GM21423 (cell line): ENCODE data around the gene JAG1.
A peak's percentile ranks its signal among the peaks of the same experiment; 100 is the strongest.

Experiments
- ATAC-seq: cut with Tn5 transposase; IDR thresholded peaks from one replicate; pipeline ENCODE4 v1.9.1; 2021; ENCODE audit warnings: mild to moderate bottlenecking, moderate library complexity; ENCODE audit not compliant: unreplicated experiment

The JAG1 gene

DNA sequence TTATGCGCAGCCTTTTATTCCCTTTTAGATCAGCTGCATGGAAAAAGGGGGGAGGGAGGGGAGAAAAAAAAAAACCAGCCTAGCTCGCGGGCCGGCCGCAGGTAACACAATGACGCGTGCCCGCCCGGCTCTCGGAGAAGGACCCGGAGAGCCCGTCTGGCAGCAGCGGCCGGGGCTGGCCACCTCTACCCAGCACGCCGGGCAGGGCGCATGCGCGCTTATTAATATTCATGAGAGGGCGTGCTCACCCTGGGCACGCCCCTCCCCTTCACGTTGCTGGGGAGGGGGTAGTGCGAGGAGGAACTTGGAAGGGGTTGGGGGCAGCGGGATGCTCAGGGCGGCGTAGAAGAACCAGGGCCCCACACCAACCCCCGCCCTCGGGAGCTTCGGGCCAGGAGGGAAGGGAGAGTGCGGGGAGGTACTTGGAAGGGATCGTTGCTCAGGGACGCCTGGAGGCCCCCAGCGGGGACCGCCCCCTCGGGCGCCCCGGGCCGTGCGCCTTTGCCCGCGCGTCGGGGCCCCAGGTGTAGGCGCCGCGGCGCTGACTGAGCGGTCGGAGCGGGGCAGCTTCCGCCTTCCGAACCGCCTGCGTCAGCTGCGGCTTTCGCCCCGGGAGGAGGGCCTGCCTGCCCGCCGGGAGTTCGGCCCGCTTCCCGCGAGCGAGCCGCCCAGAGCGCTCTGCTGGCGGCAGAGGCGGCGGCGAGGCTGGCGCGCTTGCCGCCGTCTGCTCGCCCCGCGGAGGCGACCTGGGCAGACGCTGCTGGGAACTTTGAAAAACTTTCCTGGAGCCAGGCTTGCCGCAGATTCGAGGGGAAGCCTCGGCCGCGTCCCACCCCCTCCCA, at the start of gene JAG1:
Gene JAG1, minus strand, starts transcription at position 158 of the 842 bp plus-strand sequence. CDS start 469 bp downstream, outside the sequence.
- peak; percentile 53 for ATAC-seq

DNA sequence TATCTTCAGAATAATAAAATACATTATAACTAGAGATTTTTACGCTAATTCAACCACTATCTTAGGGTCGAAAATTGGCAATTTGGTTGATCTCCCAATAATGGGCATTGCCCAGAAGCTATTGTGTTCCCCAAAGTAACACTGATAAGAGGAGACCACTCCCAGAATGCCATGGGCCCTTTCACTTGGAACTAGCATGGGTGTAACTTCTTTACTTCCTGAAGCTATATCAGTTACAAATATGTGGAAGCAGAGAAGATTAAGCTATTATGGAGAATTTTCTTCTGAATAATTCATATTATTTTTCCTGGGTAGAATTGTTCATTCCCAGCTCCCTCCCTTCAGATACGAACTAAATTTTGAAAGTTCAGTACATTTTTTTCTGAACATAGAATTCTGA, 48.2 kb upstream of the JAG1 start:
- ATAC-seq, result no peak

- ATAC-seq, result no peak
Measured at GRCh38 chr20:10721137-10721896, 47.5 kb upstream of the JAG1 start.

DNA sequence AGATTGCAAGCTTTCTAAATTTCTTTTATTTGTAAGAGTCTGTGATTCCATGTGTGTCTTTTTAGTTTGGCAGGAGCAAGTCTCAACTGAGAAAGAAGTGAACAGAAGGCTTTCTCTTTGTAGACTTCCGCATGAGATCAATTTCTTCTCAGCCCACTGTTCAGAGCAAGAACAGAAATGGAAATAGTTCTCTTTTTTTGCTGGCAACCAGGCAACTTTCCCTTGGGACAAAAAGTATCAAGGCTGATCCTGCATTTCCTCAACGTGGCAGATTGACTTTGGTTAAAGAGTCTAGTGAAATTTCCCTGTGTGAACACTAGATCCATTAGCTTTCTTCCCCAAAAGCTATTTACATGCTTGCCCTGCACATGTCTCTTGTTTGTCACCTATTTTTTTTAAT, 46.8 kb upstream of the JAG1 start:
- ATAC-seq, result no peak

- no peak for ATAC-seq
Measured at GRCh38 chr20:10719740-10720385, 46.1 kb upstream of the JAG1 start.

GRCh38 chr20:10718661-10719060, 44.9 kb upstream of the JAG1 start:
- ATAC-seq, result no peak

GRCh38 chr20:10716855-10717254, 43.1 kb upstream of the JAG1 start:
- no peak for ATAC-seq

DNA sequence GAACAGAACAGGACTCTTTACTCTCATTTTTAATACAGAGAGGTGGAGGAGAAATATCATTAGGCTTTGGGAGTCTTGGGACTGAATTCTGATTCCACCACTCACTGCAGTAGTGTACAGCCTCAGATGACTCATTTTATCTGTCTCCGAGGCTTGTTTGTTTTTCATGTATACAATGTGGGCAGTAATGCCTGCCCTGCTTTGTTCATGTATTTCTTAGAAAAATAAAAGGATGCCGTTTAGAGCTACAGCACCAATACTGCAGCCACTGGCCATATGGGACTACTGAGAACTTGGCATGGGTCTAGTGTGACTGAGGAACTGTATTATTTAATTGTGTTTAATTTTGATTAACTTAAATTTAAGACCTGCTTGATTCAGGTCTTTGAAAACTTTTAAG, 41.2 kb upstream of the JAG1 start:
- ATAC-seq, result no peak

DNA sequence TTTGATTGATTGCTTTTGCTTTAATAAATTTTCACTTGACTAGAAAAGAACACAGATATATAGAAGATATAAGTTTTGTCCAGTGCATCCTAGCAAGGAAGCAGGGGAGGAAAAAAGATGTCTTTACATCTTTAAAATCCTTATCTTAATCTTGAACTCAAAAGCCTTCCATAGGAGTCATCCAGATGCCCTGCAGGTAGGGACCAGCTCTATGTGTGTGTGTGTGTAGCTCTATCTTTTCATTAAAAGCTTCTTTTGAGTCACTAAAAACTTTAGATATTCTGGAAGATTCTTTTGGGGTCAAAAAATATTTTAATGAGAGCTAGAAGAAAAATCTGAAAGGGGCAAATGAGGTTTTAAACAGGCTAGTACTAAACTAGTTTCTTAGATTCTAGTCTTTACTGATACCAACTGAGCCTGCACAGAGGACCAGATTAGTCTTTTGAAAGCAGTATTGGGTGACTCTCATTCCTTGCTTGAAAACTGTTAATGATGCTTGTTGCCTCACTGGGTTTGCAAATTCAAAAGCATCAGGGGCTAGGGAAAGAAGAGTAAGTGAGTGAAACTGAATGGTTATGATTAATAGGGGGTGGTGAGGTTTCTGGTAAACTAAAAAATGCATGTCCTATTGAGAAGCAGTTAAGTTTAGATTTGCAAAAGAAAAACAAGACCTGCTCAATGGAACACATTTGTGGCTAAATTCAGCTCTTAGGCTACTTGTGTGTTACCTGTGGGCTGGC, 40.6 kb upstream of the JAG1 start:
- no peak for ATAC-seq

DNA sequence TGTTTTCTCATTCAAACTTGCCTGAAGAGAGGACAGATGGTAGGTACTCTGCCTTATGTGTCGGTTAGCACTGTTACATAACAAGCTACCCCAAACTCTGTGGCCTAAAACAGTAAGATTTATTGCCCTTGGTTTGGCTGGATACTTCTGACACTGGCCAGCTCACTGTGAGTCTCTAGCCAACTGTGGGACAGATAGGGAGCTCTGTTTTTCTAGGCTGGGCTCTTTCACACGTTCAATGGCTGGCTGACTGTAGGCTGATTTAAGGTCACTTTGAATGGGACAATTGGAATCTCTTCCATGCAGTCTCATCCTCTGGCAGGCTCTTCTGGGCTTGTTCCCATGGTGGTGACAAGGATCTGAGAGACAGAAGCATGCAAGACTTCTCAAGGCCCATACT, 39.4 kb upstream of the JAG1 start:
- no peak for ATAC-seq

- ATAC-seq, result no peak
Measured at GRCh38 chr20:10711903-10712451, 38.2 kb upstream of the JAG1 start.

DNA sequence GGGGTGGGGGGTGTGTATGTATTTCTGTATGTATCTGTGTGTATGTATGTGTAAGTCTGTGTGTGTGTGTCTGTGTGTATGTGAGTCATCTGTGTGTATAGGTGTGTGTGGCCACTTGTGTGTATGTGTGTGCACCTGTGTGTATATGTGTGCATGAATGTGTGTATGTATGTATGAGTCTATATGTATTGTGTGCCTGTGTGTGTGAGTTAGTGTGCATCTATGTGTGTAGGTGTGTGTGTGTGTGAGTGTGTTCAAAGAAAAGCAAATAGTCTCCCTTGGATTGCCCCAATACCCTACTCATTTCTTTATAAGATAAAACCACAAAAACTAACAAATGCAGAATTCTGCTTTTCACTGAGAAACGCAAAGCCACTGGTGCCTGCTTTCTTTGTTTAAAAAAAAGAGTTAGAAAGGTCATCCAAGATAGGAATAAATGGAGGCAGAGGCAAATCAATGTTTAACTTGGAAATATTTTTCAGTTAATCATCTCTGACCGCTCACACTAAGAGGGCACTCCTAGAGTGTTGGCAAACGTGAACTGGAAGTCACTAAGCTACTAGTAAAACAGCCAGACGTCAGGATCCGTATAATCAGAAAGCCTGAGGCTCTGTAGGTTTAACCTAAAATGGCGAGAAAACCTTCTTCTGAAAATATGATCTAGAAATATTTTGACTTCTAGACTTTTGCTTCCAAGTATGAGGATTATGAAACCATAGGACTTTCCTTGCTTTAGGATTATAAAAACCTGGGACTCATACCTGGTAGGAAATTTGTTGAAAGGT, 37.4 kb upstream of the JAG1 start:
- no peak for ATAC-seq

DNA sequence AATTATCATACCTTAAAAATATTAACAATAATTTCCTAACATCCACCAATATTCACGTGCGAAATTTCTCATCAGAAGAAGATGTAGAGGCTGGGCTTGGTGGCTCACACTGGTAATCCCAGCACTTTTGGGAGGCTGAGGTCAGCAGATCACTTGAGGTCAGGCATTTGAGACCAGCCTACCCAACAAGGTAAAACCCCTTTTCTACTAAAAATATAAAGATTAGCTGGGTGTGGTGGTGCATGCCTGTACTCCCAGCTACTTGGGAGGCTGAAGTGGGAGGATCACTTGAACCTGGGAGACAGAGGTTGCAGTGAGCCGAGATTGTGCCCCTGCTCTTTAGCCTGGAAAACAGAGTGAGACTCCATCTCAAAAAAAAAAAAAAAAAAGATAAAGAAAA, 36.1 kb upstream of the JAG1 start:
- no peak for ATAC-seq

DNA sequence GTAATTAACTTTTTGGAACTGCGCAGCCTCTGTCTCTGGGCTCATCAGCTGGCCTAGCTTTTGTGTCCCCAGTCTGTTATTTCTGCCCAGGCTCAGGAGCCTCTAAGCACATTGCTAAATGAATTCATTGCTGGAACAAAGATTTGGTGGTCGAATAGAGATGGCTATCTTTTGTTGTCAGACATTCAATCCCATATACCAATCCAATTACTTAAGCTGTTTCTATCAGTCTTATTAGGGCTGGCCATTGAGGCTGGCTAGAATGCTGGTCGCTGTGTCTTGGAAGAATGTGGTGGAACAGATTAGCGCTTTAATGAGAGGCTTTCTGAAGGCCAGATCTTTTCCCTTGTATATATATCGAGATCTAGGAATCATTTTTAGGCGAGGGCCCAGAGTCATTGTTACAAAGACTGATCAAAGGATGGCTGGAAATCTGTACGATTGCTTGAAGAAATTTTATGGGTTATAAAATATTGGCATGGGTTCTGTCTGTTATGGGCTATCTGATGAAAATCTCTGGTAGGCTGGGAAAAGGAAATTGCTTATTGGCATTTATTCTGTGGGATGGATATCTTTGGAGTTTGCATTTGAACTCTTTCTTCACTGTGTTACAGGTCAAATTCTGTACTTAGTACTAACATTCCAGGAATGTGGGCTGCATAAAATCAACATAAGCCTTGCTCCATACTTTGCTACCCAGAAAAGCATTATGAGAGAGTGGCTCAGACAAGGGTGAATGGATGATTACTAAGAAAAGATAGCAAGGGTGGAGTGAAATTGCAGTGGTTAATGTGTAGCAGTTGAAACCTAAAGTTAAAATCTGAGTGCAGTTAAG, 34.8 kb upstream of the JAG1 start:
- ATAC-seq, result no peak

GRCh38 chr20:10707791-10708190, 34.0 kb upstream of the JAG1 start:
- no peak for ATAC-seq

- ATAC-seq, result no peak
Measured at GRCh38 chr20:10707068-10707467, 33.3 kb upstream of the JAG1 start.

GRCh38 chr20:10706460-10706811, 32.6 kb upstream of the JAG1 start:
- no peak for ATAC-seq

DNA sequence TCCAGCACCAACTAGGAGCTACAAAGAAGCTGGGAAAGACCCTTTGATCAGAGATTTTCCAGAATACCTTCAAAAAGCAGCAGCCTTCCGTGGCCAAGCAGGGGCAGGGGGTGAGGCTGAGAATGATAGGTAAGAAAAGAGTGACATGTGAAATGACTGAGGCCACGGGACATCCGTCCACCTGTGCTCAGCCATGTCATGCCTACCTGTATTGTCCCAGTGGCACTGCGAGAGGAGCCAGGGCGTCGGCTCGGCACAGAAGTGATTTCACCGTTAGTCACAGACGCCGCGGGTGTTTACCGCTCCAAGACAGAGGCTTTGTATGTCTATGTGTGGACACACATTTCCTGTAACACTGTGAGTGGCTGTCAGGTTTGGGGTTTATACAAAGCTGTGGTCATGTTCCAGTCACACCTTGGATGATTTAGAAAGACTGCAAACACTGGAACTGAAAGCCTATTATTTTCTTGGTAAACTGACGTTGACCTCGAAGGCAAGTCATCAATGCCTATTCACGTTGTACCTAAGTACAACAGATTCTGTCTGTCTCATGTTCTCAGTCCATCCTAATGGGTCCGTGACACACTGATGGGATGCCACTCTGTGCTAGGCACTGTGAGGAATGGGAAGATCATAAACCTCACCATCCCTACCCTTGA, 32.1 kb upstream of the JAG1 start:
- no peak for ATAC-seq

GRCh38 chr20:10701607-10702006, 27.8 kb upstream of the JAG1 start:
- ATAC-seq, result no peak
